Stimulated activated CD4-positive, alpha-beta T cell treated with anti-CD3 and anti-CD28 coated beads, Interleukin-12 subunit alpha, Interleukin-12 subunit beta, amount 100 ng/mL, for 24 hours (primary cell): ENCODE measurements around the gene SRSF12.
"Not testable (repeated sequence)": the region's sequence is repeated elsewhere in the genome, so short reads cannot be mapped to it uniquely, and the experiment has no call there.

ENCODE experiments used
- DNase-seq, 2 experiments: peaks; one replicate each; pipeline ENCODE4 v3.0.0-alpha.2; 2020; ENCODE audit warnings: low read depth in 2 of 2

SRSF12 gene

GRCh38 chr6:89073014-89073620, 44.8 kb downstream of the SRSF12 start:
- no peak for DNase-seq

- DNase-seq: no peak
These were observed 46.8 kb downstream of the SRSF12 start for GRCh38 chr6:89071036-89071435.

GRCh38 chr6:89069536-89070163, 48.2 kb downstream of the SRSF12 start:
- no peak for DNase-seq

GRCh38 chr6:89068695-89069094, 49.2 kb downstream of the SRSF12 start:
- DNase-seq: no peak

GRCh38 chr6:89067796-89068195, 50.1 kb downstream of the SRSF12 start:
- DNase-seq: no peak

- DNase-seq: no peak
These were observed 50.8 kb downstream of the SRSF12 start for GRCh38 chr6:89066940-89067646.

GRCh38 chr6:89066121-89066520, 51.8 kb downstream of the SRSF12 start:
- DNase-seq: not testable (repeated sequence)

GRCh38 chr6:89064931-89065330, 52.9 kb downstream of the SRSF12 start:
- DNase-seq: not testable (repeated sequence)

GRCh38 chr6:89063881-89064280, 54.0 kb downstream of the SRSF12 start:
- no peak for DNase-seq

- no peak for DNase-seq
These were observed 58.6 kb downstream of the SRSF12 start for GRCh38 chr6:89059227-89059626.

GRCh38 chr6:89058627-89059026, 59.2 kb downstream of the SRSF12 start:
- DNase-seq: no peak

- DNase-seq: no peak
These were observed 60.1 kb downstream of the SRSF12 start for GRCh38 chr6:89057759-89058158.

GRCh38 chr6:89054208-89054607, 63.7 kb downstream of the SRSF12 start:
- no peak for DNase-seq

- no peak for DNase-seq
These were observed 66.2 kb downstream of the SRSF12 start for GRCh38 chr6:89051676-89052075.

- no peak for DNase-seq
These were observed 67.2 kb downstream of the SRSF12 start for GRCh38 chr6:89050697-89051096.

GRCh38 chr6:89050155-89050554, 67.7 kb downstream of the SRSF12 start:
- DNase-seq: no peak

- DNase-seq: no peak
These were observed 68.9 kb downstream of the SRSF12 start for GRCh38 chr6:89048985-89049384.

GRCh38 chr6:89048288-89048923, 69.5 kb downstream of the SRSF12 start:
- no peak for DNase-seq

- no peak for DNase-seq
These were observed 70.4 kb downstream of the SRSF12 start for GRCh38 chr6:89047473-89047872.
